Karpas-422 (cell line): Measurements from ENCODE around the gene MRPL21. TPM values are rescaled to one million over a fixed set of nuclear protein-coding genes. Genes with fewer than 3 reads are reported as not detected.

Experiments
- DNase-seq: peaks from one replicate; pipeline ENCODE4 v3.0.0-alpha.2; 2015
- H2AFZ ChIP-seq: fragments of 200-600 bp; sonication (generic); 2 replicates; pipeline ENCODE4 v1.6.1; 2014; ENCODE audit warnings: antibody characterized with exemption, low read length, mixed read lengths
- H3K27ac ChIP-seq: fragments of 200-600 bp; sonication (generic); 2 replicates; pipeline ENCODE4 v1.5.1; 2014; ENCODE audit warnings: mild to moderate bottlenecking, low read length, moderate library complexity
- H3K27me3 ChIP-seq: fragments of 200-600 bp; sonication (generic); 2 replicates; pipeline ENCODE4 v1.6.1; 2014; ENCODE audit warnings: low read length, mixed read lengths
- H3K36me3 ChIP-seq: fragments of 200-600 bp; sonication (generic); 2 replicates; pipeline ENCODE4 v1.6.1; 2014; ENCODE audit warnings: low read length, mixed read lengths; ENCODE audit not compliant: insufficient read depth
- H3K4me1 ChIP-seq: fragments of 200-600 bp; sonication (generic); 2 replicates; pipeline ENCODE4 v1.6.1; 2014; ENCODE audit warnings: mild to moderate bottlenecking, low read length, mixed read lengths
- H3K4me2 ChIP-seq: fragments of 200-600 bp; sonication (generic); 2 replicates; pipeline ENCODE4 v1.6.1; 2014; ENCODE audit warnings: low read length, low read depth, mild to moderate bottlenecking; ENCODE audit not compliant: poor library complexity, severe bottlenecking
- H3K4me3 ChIP-seq: fragments of 200-600 bp; sonication (generic); 2 replicates; pipeline ENCODE4 v1.5.1; 2014; ENCODE audit warnings: mild to moderate bottlenecking, antibody characterized with exemption, low read length, mixed read lengths
- H3K79me2 ChIP-seq: fragments of 200-600 bp; sonication (generic); 2 replicates; pipeline ENCODE4 v1.6.1; 2014; ENCODE audit warnings: mild to moderate bottlenecking, low read length, mixed read lengths
- H3K9ac ChIP-seq: fragments of 200-600 bp; sonication (generic); 2 replicates; pipeline ENCODE4 v1.6.0; 2014; ENCODE audit warnings: low read length
- H3K9me2 ChIP-seq: fragments of 200-600 bp; sonication (generic), shearing (Covaris generic); replicated peaks from 2 replicates; pipeline ENCODE4 v1.6.0; 2014; ENCODE audit warnings: mild to moderate bottlenecking, low read length, moderate library complexity; ENCODE audit not compliant: insufficient read depth
- H3K9me3 ChIP-seq: fragments of 300-700, 200-600 bp; sonication (generic); 2 replicates; pipeline ENCODE4 v1.6.1; 2014; ENCODE audit warnings: low read length, mixed read lengths
- H4K20me1 ChIP-seq: fragments of 200-600 bp; sonication (generic); 2 replicates; pipeline ENCODE4 v1.6.1; 2014; ENCODE audit warnings: mild to moderate bottlenecking, antibody characterized with exemption, low read length, low read depth; ENCODE audit not compliant: insufficient read depth
- total RNA-seq: library from RNA; depleted of rRNA; stranded (reverse); fragments of >200 nt; shearing (Covaris generic); gene quantifications from 2 replicates; pipeline ENCODE4 v1.2.3, GENCODE V29; 2014; ENCODE audit warnings: low replicate concordance

MRPL21 gene
- total RNA-seq, 1 experiment from 2014 or later, result 121 TPM

- Histone ChIP-seq H3K4me2 (no peak overlapping the region), H3K27me3 (no peaks in the 10 kb centered on the region), H3K79me2 (peaks cover 5% of the 10 kb centered on the region; the same call in 1 of the 2 replicates), H3K27ac (no peak overlapping the region), H4K20me1 (no peaks in the 10 kb centered on the region), H3K36me3 (peaks cover 34% of the 10 kb centered on the region), H3K9ac (no peak overlapping the region), H2AFZ (no peak overlapping the region), H3K4me1 (peaks cover 10% of the 10 kb centered on the region), H3K9me3 (peaks cover 5% of the 10 kb centered on the region; the same call in 1 of the 2 replicates), H3K4me3 (no peak overlapping the region), H3K9me2 (no peaks in the 10 kb centered on the region)
- DNase-seq, result no peak
Observed at GRCh38 chr11:68924073-68924925, 20.7 kb upstream of the MRPL21 start.

GRCh38 chr11:68923614-68924013 lies 20.0 kb upstream of the MRPL21 start:
- Histone ChIP-seq H3K4me2 (no peak overlapping the region), H3K27ac (no peak overlapping the region), H3K79me2 (peaks cover 5% of the 10 kb centered on the region; the same call in 1 of the 2 replicates), H4K20me1 (no peaks in the 10 kb centered on the region), H3K9me2 (no peaks in the 10 kb centered on the region), H3K36me3 (peaks cover 34% of the 10 kb centered on the region), H3K9ac (no peak overlapping the region), H3K27me3 (no peaks in the 10 kb centered on the region), H2AFZ (no peak overlapping the region), H3K4me3 (no peak overlapping the region), H3K9me3 (peaks cover 5% of the 10 kb centered on the region; the same call in 1 of the 2 replicates), H3K4me1 (peaks cover 10% of the 10 kb centered on the region)
- no peak for DNase-seq

- no peaks in the 10 kb centered on the region; the same call in 1 of the 2 replicates for H3K79me2 ChIP-seq
Observed at GRCh38 chr11:68916439-68916838, 12.8 kb upstream of the MRPL21 start.

GRCh38 chr11:68914761-68915160 lies 11.1 kb upstream of the MRPL21 start:
- Histone ChIP-seq H3K9me2 (no peaks in the 10 kb centered on the region), H3K36me3 (peaks cover 5% of the 10 kb centered on the region; the same call in 1 of the 2 replicates), H3K27ac (no peak overlapping the region), H3K9me3 (no peaks in the 10 kb centered on the region), H3K4me3 (no peak overlapping the region), H4K20me1 (no peaks in the 10 kb centered on the region), H3K79me2 (no peaks in the 10 kb centered on the region), H2AFZ (no peak overlapping the region), H3K4me2 (no peak overlapping the region), H3K4me1 (no peaks in the 10 kb centered on the region), H3K9ac (no peak overlapping the region), H3K27me3 (no peaks in the 10 kb centered on the region)
- DNase-seq, result no peak

More at GRCh38 chr11:68916439-68916838, 12.8 kb upstream of the MRPL21 start:
- Histone ChIP-seq H3K4me2 (no peak overlapping the region), H4K20me1 (no peaks in the 10 kb centered on the region), H3K9ac (no peak overlapping the region), H3K27me3 (no peaks in the 10 kb centered on the region), H3K4me3 (no peak overlapping the region), H2AFZ (no peak overlapping the region), H3K9me3 (no peaks in the 10 kb centered on the region), H3K36me3 (no peaks in the 10 kb centered on the region; the same call in 1 of the 2 replicates), H3K4me1 (no peaks in the 10 kb centered on the region), H3K9me2 (no peaks in the 10 kb centered on the region), H3K27ac (no peak overlapping the region)
- no peak for DNase-seq

GRCh38 chr11:68913188-68913587 lies 9.6 kb upstream of the MRPL21 start:
- no peaks in the 10 kb centered on the region for H3K27me3 ChIP-seq
- no peaks in the 10 kb centered on the region for H3K79me2 ChIP-seq
- H4K20me1 ChIP-seq, result no peaks in the 10 kb centered on the region
- no peak overlapping the region for H3K4me3 ChIP-seq
- no peaks in the 10 kb centered on the region for H3K9me2 ChIP-seq
- H2AFZ ChIP-seq, result no peak overlapping the region
- no peaks in the 10 kb centered on the region for H3K4me1 ChIP-seq
- DNase-seq, result no peak
- H3K36me3 ChIP-seq, result peaks cover 8% of the 10 kb centered on the region; the same call in 1 of the 2 replicates
- no peak overlapping the region for H3K9ac ChIP-seq
- no peak overlapping the region for H3K27ac ChIP-seq
- no peak overlapping the region for H3K4me2 ChIP-seq
- H3K9me3 ChIP-seq, result no peaks in the 10 kb centered on the region

GRCh38 chr11:68912254-68912653 lies 8.6 kb upstream of the MRPL21 start:
- no peak for DNase-seq
- no peaks in the 10 kb centered on the region for H3K27me3 ChIP-seq
- no peaks in the 10 kb centered on the region for H3K4me1 ChIP-seq
- H3K27ac ChIP-seq, result no peak overlapping the region
- H3K36me3 ChIP-seq, result peaks cover 10% of the 10 kb centered on the region; the same call in 1 of the 2 replicates
- H3K4me2 ChIP-seq, result no peak overlapping the region
- H3K9me3 ChIP-seq, result no peaks in the 10 kb centered on the region
- H3K79me2 ChIP-seq, result peaks cover under 1% of the 10 kb centered on the region; the same call in 1 of the 2 replicates
- H4K20me1 ChIP-seq, result no peaks in the 10 kb centered on the region
- H3K4me3 ChIP-seq, result no peak overlapping the region
- H3K9me2 ChIP-seq, result no peaks in the 10 kb centered on the region
- H2AFZ ChIP-seq, result no peak overlapping the region
- no peak overlapping the region for H3K9ac ChIP-seq

GRCh38 chr11:68911731-68912130 lies 8.1 kb upstream of the MRPL21 start:
- H3K36me3 ChIP-seq, result peaks cover 10% of the 10 kb centered on the region; the same call in 1 of the 2 replicates
- no peak overlapping the region for H2AFZ ChIP-seq
- H3K27ac ChIP-seq, result no peak overlapping the region
- no peaks in the 10 kb centered on the region for H3K4me1 ChIP-seq
- no peaks in the 10 kb centered on the region for H3K9me2 ChIP-seq
- no peaks in the 10 kb centered on the region for H3K9me3 ChIP-seq
- no peaks in the 10 kb centered on the region for H3K27me3 ChIP-seq
- H3K79me2 ChIP-seq, result peaks cover 5% of the 10 kb centered on the region; the same call in 1 of the 2 replicates
- H4K20me1 ChIP-seq, result no peaks in the 10 kb centered on the region
- no peak overlapping the region for H3K4me3 ChIP-seq
- H3K4me2 ChIP-seq, result no peak overlapping the region
- no peak overlapping the region for H3K9ac ChIP-seq
- no peak for DNase-seq

- H3K79me2 ChIP-seq, result peaks cover 9% of the 10 kb centered on the region
- no peak overlapping the region for H3K4me2 ChIP-seq
- H3K9ac ChIP-seq, result no peak overlapping the region
- no peaks in the 10 kb centered on the region for H3K4me1 ChIP-seq
- no peaks in the 10 kb centered on the region for H3K9me2 ChIP-seq
- no peak overlapping the region for H3K27ac ChIP-seq
- H3K9me3 ChIP-seq, result no peaks in the 10 kb centered on the region
- no peak overlapping the region for H3K4me3 ChIP-seq
- no peaks in the 10 kb centered on the region for H4K20me1 ChIP-seq
- peaks cover 10% of the 10 kb centered on the region; the same call in 1 of the 2 replicates for H3K36me3 ChIP-seq
- DNase-seq, result no peak
- H3K27me3 ChIP-seq, result no peaks in the 10 kb centered on the region
- no peak overlapping the region for H2AFZ ChIP-seq
Observed at GRCh38 chr11:68910965-68911364, 7.3 kb upstream of the MRPL21 start.
